Activated CD8-positive, alpha-beta T cell treated with anti-CD3 and anti-CD28 coated beads for 36 hours (primary cell): Measurements from ENCODE around the gene CD3E. TPM values are rescaled to one million over a fixed set of nuclear protein-coding genes. Genes with fewer than 3 reads are reported as not detected.

ENCODE experiments used
- ATAC-seq: fragments of 200-7000 bp; cut with Tn5 transposase; one replicate; pipeline ENCODE4 v1.10.0; 2021; ENCODE audit warnings: mild to moderate bottlenecking, moderate library complexity
- CTCF ChIA-PET: fragments of 350-600 bp; sonication (Branson Sonifier 250); formaldehyde crosslinking; loops from one replicate; lab custom pipeline; 2021; ENCODE audit warnings: antibody characterized with exemption; lab: Charles Lee
- POLR2A ChIA-PET: fragments of 350-600 bp; sonication (Branson Sonifier 250); formaldehyde crosslinking; loops from one replicate; lab custom pipeline; 2021; ENCODE audit warnings: antibody characterized with exemption; lab: Charles Lee
- DNase-seq: peaks from one replicate; pipeline ENCODE4 v3.0.0-alpha.2; 2020
- H3K27ac Mint-ChIP-seq: one replicate; pipeline ENCODE4 v1.8.0; 2021; ENCODE audit warnings: mild to moderate bottlenecking, mixed read lengths
- H3K27me3 Mint-ChIP-seq: one replicate; pipeline ENCODE4 v1.8.0; 2021; ENCODE audit warnings: mixed read lengths
- H3K36me3 Mint-ChIP-seq: one replicate; pipeline ENCODE4 v1.8.0; 2021; ENCODE audit warnings: low read depth, mixed read lengths
- H3K4me1 Mint-ChIP-seq: one replicate; pipeline ENCODE4 v1.8.0; 2021; ENCODE audit warnings: low read depth, mixed read lengths
- H3K4me3 Mint-ChIP-seq: one replicate; pipeline ENCODE4 v1.8.0; 2021; ENCODE audit warnings: mild to moderate bottlenecking, moderate library complexity, mixed read lengths
- H3K9me3 Mint-ChIP-seq: one replicate; pipeline ENCODE4 v1.8.0; 2021; ENCODE audit warnings: mixed read lengths
- intact Hi-C: fragments of 100-400 bp; cut with micrococcal nuclease; formaldehyde crosslinking; loops from one replicate; pipeline ENCODE4 v1.10.0; 2022
- total RNA-seq, 2 experiments: library from RNA; stranded (reverse); gene quantifications; one replicate each; pipeline ENCODE4 v1.2.3, GENCODE V29; 2021
- TF ChIP-seq, protein P1 (sequence below): fragments of 200-600 bp; IDR thresholded peaks from one replicate; pipeline ENCODE4 v1.8.0; 2022; ENCODE audit warnings: antibody characterized with exemption, mild to moderate bottlenecking

The CD3E gene
- total RNA-seq, 2 experiments from 2014 or later, result 372 to 387 TPM

DNA sequence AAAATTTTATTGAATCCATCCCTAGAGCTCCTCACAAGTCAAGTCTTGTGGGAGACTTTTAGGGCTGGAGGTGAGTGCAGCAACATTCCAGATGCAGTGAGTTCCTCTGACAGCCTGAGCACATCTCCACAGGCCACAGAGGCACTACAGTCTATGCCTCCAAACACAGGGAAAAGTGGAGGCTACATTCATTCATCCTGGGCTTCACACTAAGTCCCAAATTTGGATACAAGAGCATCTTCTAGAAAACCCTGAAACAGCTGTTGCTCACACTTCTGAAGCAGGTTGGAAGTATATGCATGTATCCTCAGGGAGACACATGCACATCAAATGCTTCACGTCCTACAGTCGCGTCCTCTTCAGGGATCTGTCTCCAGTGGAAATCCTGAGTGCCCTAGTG lies 36.7 kb downstream of the CD3E start:
- DNase-seq (no peak), ATAC-seq (no peak)
- H3K4me3 Mint-ChIP-seq, result peak overlapping the region; percentile 81
- H3K4me1 Mint-ChIP-seq, result peaks cover 33% of the 10 kb centered on the region
- no peaks in the 10 kb centered on the region for H3K27me3 Mint-ChIP-seq
- no peaks in the 10 kb centered on the region for H3K9me3 Mint-ChIP-seq
- intact Hi-C loops, result loop anchor here (5.0 kb wide), 2 partner anchors 124 to 139 kb away; no protein-coding TSS in a partner anchor
- H3K36me3 Mint-ChIP-seq, result peaks cover 64% of the 10 kb centered on the region
- TF ChIP-seq, protein P1, sequence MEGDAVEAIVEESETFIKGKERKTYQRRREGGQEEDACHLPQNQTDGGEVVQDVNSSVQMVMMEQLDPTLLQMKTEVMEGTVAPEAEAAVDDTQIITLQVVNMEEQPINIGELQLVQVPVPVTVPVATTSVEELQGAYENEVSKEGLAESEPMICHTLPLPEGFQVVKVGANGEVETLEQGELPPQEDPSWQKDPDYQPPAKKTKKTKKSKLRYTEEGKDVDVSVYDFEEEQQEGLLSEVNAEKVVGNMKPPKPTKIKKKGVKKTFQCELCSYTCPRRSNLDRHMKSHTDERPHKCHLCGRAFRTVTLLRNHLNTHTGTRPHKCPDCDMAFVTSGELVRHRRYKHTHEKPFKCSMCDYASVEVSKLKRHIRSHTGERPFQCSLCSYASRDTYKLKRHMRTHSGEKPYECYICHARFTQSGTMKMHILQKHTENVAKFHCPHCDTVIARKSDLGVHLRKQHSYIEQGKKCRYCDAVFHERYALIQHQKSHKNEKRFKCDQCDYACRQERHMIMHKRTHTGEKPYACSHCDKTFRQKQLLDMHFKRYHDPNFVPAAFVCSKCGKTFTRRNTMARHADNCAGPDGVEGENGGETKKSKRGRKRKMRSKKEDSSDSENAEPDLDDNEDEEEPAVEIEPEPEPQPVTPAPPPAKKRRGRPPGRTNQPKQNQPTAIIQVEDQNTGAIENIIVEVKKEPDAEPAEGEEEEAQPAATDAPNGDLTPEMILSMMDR, result no peak
- H3K27ac Mint-ChIP-seq, result peak overlapping the region; percentile 96
- CTCF ChIA-PET, result interaction anchor here (0.9 to 6.0 kb wide), 9 partner anchors 12 to 143 kb away, joined by 3 to 38 read pairs (median 3); no protein-coding TSS in a partner anchor
- POLR2A ChIA-PET, result interaction anchor here (0.7 to 2.5 kb wide), 8 partner anchors 95 to 205 kb away, joined by 3 to 13 read pairs (median 4); partner anchors contain the start of gene KMT2A

DNA sequence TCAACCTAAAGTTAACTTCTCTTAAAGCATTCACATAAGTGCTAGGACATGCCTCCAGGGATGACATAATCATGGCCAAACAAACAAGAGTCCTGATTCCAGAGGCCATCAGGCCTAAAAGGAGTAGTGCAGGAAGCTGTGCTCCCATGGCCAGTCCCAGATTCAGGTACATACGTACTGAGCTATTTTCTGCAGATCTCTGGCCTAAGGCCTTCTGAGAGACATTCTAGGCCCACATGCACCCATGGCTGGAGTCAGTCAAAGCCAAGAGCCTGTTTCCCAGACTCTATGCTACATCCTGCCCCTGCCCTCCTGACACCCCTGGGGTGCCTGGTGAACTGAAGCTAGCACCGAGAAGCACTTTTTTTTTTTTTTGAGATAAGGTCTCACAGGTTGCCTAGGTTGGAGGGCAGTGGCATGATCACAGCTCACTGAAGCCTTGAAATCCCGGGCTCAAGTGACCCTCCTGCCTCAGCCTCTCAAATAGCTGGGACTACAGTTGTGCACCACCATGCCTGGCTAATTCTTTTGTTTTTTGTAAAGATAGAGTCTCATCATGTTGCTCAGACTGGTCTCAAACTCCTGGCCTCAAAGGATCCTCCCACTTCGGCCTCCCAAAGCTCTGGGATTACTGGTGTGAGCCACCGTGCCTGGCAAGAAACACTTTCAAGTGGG lies 37.4 kb downstream of the CD3E start:
- peaks cover 65% of the 10 kb centered on the region for H3K36me3 Mint-ChIP-seq
- DNase-seq (peak; percentile 46), ATAC-seq (no peak)
- ChIA-PET POLR2A (interaction anchor here (0.6 to 2.5 kb wide), 17 partner anchors 18 to 231 kb away, joined by 3 to 15 read pairs (median 3); partner anchors contain the start of genes ARCN1, JAML, KMT2A and MPZL2), CTCF (interaction anchor here (0.8 to 6.0 kb wide), 13 partner anchors 11 to 196 kb away, joined by 3 to 38 read pairs (median 3); partner anchors contain the start of gene UBE4A)
- H3K4me3 Mint-ChIP-seq, result peak overlapping the region; percentile 81
- no peaks in the 10 kb centered on the region for H3K27me3 Mint-ChIP-seq
- no peaks in the 10 kb centered on the region for H3K9me3 Mint-ChIP-seq
- TF ChIP-seq, protein P1, result no peak
- peaks cover 34% of the 10 kb centered on the region for H3K4me1 Mint-ChIP-seq
- intact Hi-C loops, result loop anchor here (5.0 kb wide), 2 partner anchors 125 to 140 kb away; no protein-coding TSS in a partner anchor
- H3K27ac Mint-ChIP-seq, result peak overlapping the region; percentile 96

DNA sequence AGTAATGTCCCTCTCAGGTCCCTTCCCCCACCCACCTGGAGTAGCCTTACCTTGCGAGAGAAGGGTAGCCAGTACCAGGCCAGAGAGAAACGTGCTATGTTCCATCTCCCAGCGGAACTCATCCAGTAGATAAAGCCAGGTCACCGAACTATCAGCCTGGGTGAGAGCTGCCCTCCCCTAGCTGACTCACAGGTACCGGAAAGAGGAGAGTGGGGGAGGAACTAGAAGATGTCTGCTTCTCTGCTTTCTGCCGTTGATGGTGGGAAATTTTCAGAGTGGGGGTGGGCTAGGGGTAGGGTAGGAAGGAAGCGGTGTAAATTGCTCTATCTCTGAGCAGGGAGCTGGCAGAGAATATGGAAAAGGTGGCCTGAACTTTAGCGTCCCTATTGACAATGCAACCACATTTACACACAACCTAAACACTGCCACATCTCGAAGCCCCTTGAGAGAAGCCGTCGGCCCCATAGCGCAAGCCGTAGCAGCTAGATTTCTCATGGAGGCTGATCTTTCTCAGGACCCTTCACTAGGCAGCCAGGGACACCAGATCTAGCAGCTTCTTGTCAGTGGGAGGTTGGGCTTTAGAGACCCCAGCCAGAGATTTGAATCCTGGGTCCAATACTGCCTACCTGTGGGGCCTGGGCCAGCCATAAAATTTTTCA lies 38.1 kb downstream of the CD3E start, which contains the start of gene CD3D:
Gene CD3D, minus strand, starts transcription at position 203 of the 659 bp plus-strand sequence. Its CDS starts 98 bp downstream, at position 105.
- Mint-ChIP-seq H3K9me3 (no peaks in the 10 kb centered on the region), H3K4me3 (peak within 1 kb of the TSS; percentile 81), H3K27me3 (no peaks in the 10 kb centered on the region), H3K4me1 (peaks cover 40% of the 10 kb centered on the region), H3K36me3 (peaks cover 67% of the 10 kb centered on the region), H3K27ac (peak within 1 kb of the TSS; percentile 96)
- CTCF ChIA-PET, result interaction anchor here (0.8 to 6.0 kb wide), 15 partner anchors 10 to 197 kb away, joined by 3 to 38 read pairs (median 3); partner anchors contain the start of gene UBE4A
- intact Hi-C loops, result loop anchor here (5.0 kb wide), 2 partner anchors 125 to 140 kb away; no protein-coding TSS in a partner anchor
- TF ChIP-seq, protein P1, result no peak
- DNase-seq (peak; percentile 85), ATAC-seq (peak; percentile 56)
- POLR2A ChIA-PET, result interaction anchor here (0.6 to 2.5 kb wide), 17 partner anchors 17 to 575 kb away, joined by 3 to 15 read pairs (median 4); partner anchors contain the start of genes ARCN1, JAML, KMT2A and MPZL2

DNA sequence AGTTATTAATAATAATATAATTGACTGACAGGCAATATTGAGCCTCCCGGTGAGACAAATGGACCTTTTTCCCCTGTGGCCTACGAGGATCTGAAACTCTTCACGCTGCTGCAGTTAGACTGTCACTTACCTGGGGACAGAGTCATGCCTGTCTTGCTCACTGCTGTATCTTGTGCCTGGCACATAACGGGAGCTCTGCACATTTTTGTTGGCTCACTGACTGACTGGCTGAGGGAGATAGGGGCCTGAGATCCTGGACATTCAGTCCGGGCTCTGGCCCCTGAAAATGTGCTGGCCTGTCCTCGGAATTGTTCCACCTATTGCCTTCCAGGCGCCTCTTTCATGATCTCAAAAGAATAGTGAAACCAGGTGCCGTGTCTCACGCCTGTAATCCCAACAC lies 38.7 kb downstream of the CD3E start:
- Mint-ChIP-seq H3K4me3 (peak overlapping the region; percentile 81), H3K27ac (peak overlapping the region; percentile 96), H3K9me3 (no peaks in the 10 kb centered on the region), H3K27me3 (no peaks in the 10 kb centered on the region), H3K36me3 (peaks cover 62% of the 10 kb centered on the region), H3K4me1 (peaks cover 41% of the 10 kb centered on the region)
- ATAC-seq (peak; percentile 19), DNase-seq (peak; percentile 53)
- CTCF ChIA-PET, result interaction anchor here (1.0 to 6.0 kb wide), 6 partner anchors 10 to 132 kb away, joined by 3 to 38 read pairs (median 4); no protein-coding TSS in a partner anchor
- intact Hi-C loops, result loop anchor here (5.0 kb wide), 2 partner anchors 126 to 141 kb away; no protein-coding TSS in a partner anchor
- POLR2A ChIA-PET, result interaction anchor here (0.6 to 2.3 kb wide), 14 partner anchors 16 to 576 kb away, joined by 3 to 15 read pairs (median 4); partner anchors contain the start of genes ARCN1, JAML, MPZL2 and MPZL3
- TF ChIP-seq, protein P1, result no peak
